H9 (cell line): ENCODE measurements around the gene HBA1. TPM values are rescaled to one million over a fixed set of nuclear protein-coding genes. Genes with fewer than 3 reads are reported as not detected.

ENCODE experiments used
- DNase-seq: peaks from one replicate; pipeline ENCODE4 v3.0.0-alpha.2; 2017
- H2AFZ ChIP-seq: one replicate; pipeline ENCODE4 v1.6.1; 2013; ENCODE audit warnings: mild to moderate bottlenecking, low read length, control low read depth, moderate library complexity
- H2AK5ac ChIP-seq: 2 replicates; pipeline ENCODE4 v1.6.1; 2013; ENCODE audit warnings: low read length, control low read depth, mixed read lengths; ENCODE audit not compliant: insufficient read length
- H2BK120ac ChIP-seq: one replicate; pipeline ENCODE4 v1.6.1; 2013; ENCODE audit warnings: low read depth, mild to moderate bottlenecking, low read length, control low read depth, inconsistent platforms; ENCODE audit not compliant: poor library complexity, severe bottlenecking
- H2BK12ac ChIP-seq: 2 replicates; pipeline ENCODE4 v1.6.1; 2013; ENCODE audit warnings: low read length, control low read depth, mixed read lengths, low read depth; ENCODE audit not compliant: insufficient read length
- H2BK15ac ChIP-seq: 2 replicates; pipeline ENCODE4 v1.6.1; 2013; ENCODE audit warnings: low read depth, low read length, control low read depth
- H2BK20ac ChIP-seq: one replicate; pipeline ENCODE4 v1.6.1; 2013; ENCODE audit warnings: low read depth, mild to moderate bottlenecking, low read length, control low read depth, inconsistent platforms; ENCODE audit not compliant: poor library complexity, severe bottlenecking
- H2BK5ac ChIP-seq: 2 replicates; pipeline ENCODE4 v1.6.1; 2013; ENCODE audit warnings: low read length, control low read depth, mixed read lengths; ENCODE audit not compliant: insufficient read length
- H3K14ac ChIP-seq: 2 replicates; pipeline ENCODE4 v1.6.1; 2013; ENCODE audit warnings: low read length, control low read depth; ENCODE audit not compliant: insufficient read depth
- H3K18ac ChIP-seq: 2 replicates; pipeline ENCODE4 v1.6.1; 2013; ENCODE audit warnings: low read depth, mild to moderate bottlenecking, mixed read lengths, low read length, control low read depth; ENCODE audit not compliant: insufficient read length
- H3K23ac ChIP-seq: 2 replicates; pipeline ENCODE4 v1.6.1; 2013; ENCODE audit warnings: low read length, control low read depth, mixed read lengths, low read depth; ENCODE audit not compliant: insufficient read length
- H3K23me2 ChIP-seq: 2 replicates; pipeline ENCODE4 v1.6.1; 2013; ENCODE audit warnings: low read depth, mild to moderate bottlenecking, mixed read lengths, low read length, control low read depth; ENCODE audit not compliant: insufficient read length, poor library complexity, severe bottlenecking
- H3K27ac ChIP-seq: 2 replicates; pipeline ENCODE4 v1.5.1; 2013; ENCODE audit warnings: low read length, control low read depth, mixed read lengths, low read depth; ENCODE audit not compliant: insufficient read length
- H3K27me3 ChIP-seq: 2 replicates; pipeline ENCODE4 v1.6.1; 2013; ENCODE audit warnings: low read length, control low read depth, inconsistent platforms; ENCODE audit not compliant: insufficient read depth
- H3K4ac ChIP-seq: 2 replicates; pipeline ENCODE4 v1.6.1; 2013; ENCODE audit warnings: low read depth, mild to moderate bottlenecking, control low read depth, inconsistent platforms, low read length, moderate library complexity
- H3K4me1 ChIP-seq: 2 replicates; pipeline ENCODE4 v1.6.1; 2013; ENCODE audit warnings: low read length, control low read depth, inconsistent platforms; ENCODE audit not compliant: insufficient read depth
- H3K4me2 ChIP-seq: 2 replicates; pipeline ENCODE4 v1.6.1; 2013; ENCODE audit warnings: low read length, control low read depth, mixed read lengths; ENCODE audit not compliant: insufficient read length, insufficient read depth
- H3K56ac ChIP-seq: 2 replicates; pipeline ENCODE4 v1.6.1; 2013; ENCODE audit warnings: low read depth, mild to moderate bottlenecking, mixed read lengths, low read length, control low read depth; ENCODE audit not compliant: insufficient read length
- H3K79me1 ChIP-seq: 2 replicates; pipeline ENCODE4 v1.6.1; 2013; ENCODE audit warnings: low read depth, mild to moderate bottlenecking, moderate library complexity, low read length, control low read depth, inconsistent platforms; ENCODE audit not compliant: insufficient read depth, poor library complexity, severe bottlenecking
- H3K79me2 ChIP-seq: 2 replicates; pipeline ENCODE4 v1.6.1; 2013; ENCODE audit warnings: low read length, control low read depth, inconsistent platforms; ENCODE audit not compliant: insufficient read depth
- H3K9ac ChIP-seq: 2 replicates; pipeline ENCODE4 v1.6.1; 2013; ENCODE audit warnings: low read length, control low read depth, mixed read lengths; ENCODE audit not compliant: insufficient read length; ENCODE audit errors: extremely low read depth
- H3K9me3 ChIP-seq: one replicate; pipeline ENCODE4 v1.6.1; 2013; ENCODE audit warnings: low read depth, low read length, inconsistent platforms; ENCODE audit not compliant: control insufficient read depth
- H3T11ph ChIP-seq: one replicate; pipeline ENCODE4 v1.6.1; 2013; ENCODE audit warnings: mild to moderate bottlenecking, low read length, control low read depth, inconsistent platforms
- H4K20me1 ChIP-seq: one replicate; pipeline ENCODE4 v1.6.1; 2013; ENCODE audit not compliant: control insufficient read depth, insufficient read length, insufficient read depth
- H4K5ac ChIP-seq: 2 replicates; pipeline ENCODE4 v1.6.1; 2013; ENCODE audit warnings: low read depth, mild to moderate bottlenecking, mixed read lengths, low read length, control low read depth; ENCODE audit not compliant: insufficient read length
- H4K8ac ChIP-seq: replicated peaks from 2 replicates; pipeline ENCODE4 v1.6.1; 2013; ENCODE audit warnings: low read length, control low read depth, mixed read lengths, low read depth; ENCODE audit not compliant: insufficient read length
- H4K91ac ChIP-seq: 2 replicates; pipeline ENCODE4 v1.6.1; 2013; ENCODE audit warnings: low read depth, mild to moderate bottlenecking, moderate library complexity, mixed read lengths, low read length, control low read depth; ENCODE audit not compliant: insufficient read length
- H3K27ac Mint-ChIP-seq, 3 experiments: 2 replicates in 2 of 3; 3 replicates in 1 of 3; pipeline ENCODE4 v1.8.0; 2020 to 2021; ENCODE audit warnings: mixed read lengths in 3 of 3, mild to moderate bottlenecking in 1 of 3, moderate library complexity in 1 of 3
- H3K27me3 Mint-ChIP-seq: 2 replicates; pipeline ENCODE4 v1.8.0; 2021; ENCODE audit warnings: low read depth, mild to moderate bottlenecking, moderate library complexity, mixed read lengths
- H3K36me3 Mint-ChIP-seq, 3 experiments: 2 replicates in 2 of 3; 3 replicates in 1 of 3; pipeline ENCODE4 v1.8.0; 2020 to 2021; ENCODE audit warnings: low read depth in 3 of 3, mixed read lengths in 3 of 3; ENCODE audit not compliant: insufficient read depth in 1 of 3
- H3K4me1 Mint-ChIP-seq, 2 experiments: 2 replicates each; pipeline ENCODE4 v1.8.0; 2020; ENCODE audit warnings: mixed read lengths in 2 of 2
- H3K4me3 Mint-ChIP-seq, 2 experiments: 2 replicates in 1 of 2; 3 replicates in 1 of 2; pipeline ENCODE4 v1.8.0; 2020 to 2021; ENCODE audit warnings: mild to moderate bottlenecking in 2 of 2, mixed read lengths in 2 of 2, moderate library complexity in 1 of 2
- H3K9me3 Mint-ChIP-seq, 2 experiments: 2 replicates in 1 of 2; 3 replicates in 1 of 2; pipeline ENCODE4 v1.8.0; 2020; ENCODE audit warnings: mild to moderate bottlenecking in 2 of 2, mixed read lengths in 2 of 2, moderate library complexity in 1 of 2
- CTCF ChIP-seq: fragments of 200-600 bp; sonication (generic); conservative IDR thresholded peaks from 3 replicates; pipeline ENCODE4 v1.8.0; 2021; ENCODE audit warnings: antibody characterized with exemption, mild to moderate bottlenecking
- WGBS: extraction: QIAGEN DNeasy Blood & Tissue Kit; methylation state at CpG from one replicate; pipeline ENCODE4 v1.1.7; 2013; ENCODE audit warnings: missing lambda C conversion rate, low lambda C conversion rate, mixed read lengths; ENCODE audit not compliant: insufficient read length; ENCODE audit errors: extremely low coverage; 5-methylcytosine and 5-hydroxymethylcytosine counted together
- total RNA-seq: library from RNA; stranded (reverse); gene quantifications from 2 replicates; pipeline ENCODE4 v1.2.1, GENCODE V29; 2021

The HBA1 gene
- total RNA-seq, 1 experiment from 2014 or later: 7.2 TPM

GRCh38 chr16:149024-149660 is 27.3 kb upstream of the HBA1 start:
- no peaks in the 10 kb centered on the region for H3K79me1 ChIP-seq
- no CpG with 5 or more reads among the region's 9 CpGs for WGBS

More at GRCh38 chr16:149024-149660, 27.3 kb upstream of the HBA1 start:
- Histone ChIP-seq H3K23ac (no peak overlapping the region), H3K9me3 (no peaks in the 10 kb centered on the region), H2BK12ac (no peak overlapping the region), H4K91ac (no peak overlapping the region), H3K4me2 (no peak overlapping the region), H3K79me2 (no peaks in the 10 kb centered on the region), H4K20me1 (no peaks in the 10 kb centered on the region), H2BK15ac (no peak overlapping the region), H4K8ac (no peak overlapping the region), H3K56ac (no peak overlapping the region), H2AK5ac (no peak overlapping the region), H3K18ac (no peak overlapping the region), H2BK20ac (no peak overlapping the region), H3K4ac (no peak overlapping the region), H3K27me3 (no peaks in the 10 kb centered on the region; the same call in 1 of the 2 replicates), H2AFZ (no peak overlapping the region), H3K9ac (no peak overlapping the region), H3K4me1 (no peaks in the 10 kb centered on the region), H2BK120ac (no peak overlapping the region), H3K27ac (no peak overlapping the region), H2BK5ac (no peak overlapping the region), H3T11ph (no peak overlapping the region), H3K14ac (no peak overlapping the region), H4K5ac (no peak overlapping the region), H3K23me2 (no peaks in the 10 kb centered on the region)
- no peak for DNase-seq
- Mint-ChIP-seq H3K4me1 (no peaks in the 10 kb centered on the region), H3K4me3 (no peak overlapping the region), H3K9me3 (no peaks in the 10 kb centered on the region), H3K27ac (no peak overlapping the region), H3K36me3 (no peaks in the 10 kb centered on the region), H3K27me3 (peaks cover 56% of the 10 kb centered on the region)
- no peak for TF ChIP-seq CTCF
